BE2C (cell line): ENCODE data around the gene SLC30A9.

Source experiments
- DNase-seq: peaks from one replicate; pipeline ENCODE4 v3.0.0-alpha.2; 2020
- H3K27me3 ChIP-seq: fragments of 250-450 bp; sonication (Bioruptor Pico); 2 replicates; pipeline ENCODE4 v1.5.1; 2020; ENCODE audit warnings: mild to moderate bottlenecking
- H3K36me3 ChIP-seq: fragments of 250-450 bp; sonication (Bioruptor Pico); 2 replicates; pipeline ENCODE4 v1.5.1; 2020; ENCODE audit warnings: mild to moderate bottlenecking
- H3K4me1 ChIP-seq: fragments of 250-450 bp; sonication (Bioruptor Pico); 2 replicates; pipeline ENCODE4 v1.5.1; 2020
- H3K4me3 ChIP-seq: 2 replicates; pipeline ENCODE4 v1.5.1; 2011; ENCODE audit warnings: low read depth, low read length
- H3K9me3 ChIP-seq: fragments of 250-450 bp; sonication (Bioruptor Pico); 2 replicates; pipeline ENCODE4 v1.5.1; 2020
- TF ChIP-seq, protein P1 (sequence below): IDR thresholded peaks from 2 replicates; pipeline ENCODE4 v1.5.1; 2012; ENCODE audit warnings: mild to moderate bottlenecking, low read depth, low read length

SLC30A9 gene

DNA sequence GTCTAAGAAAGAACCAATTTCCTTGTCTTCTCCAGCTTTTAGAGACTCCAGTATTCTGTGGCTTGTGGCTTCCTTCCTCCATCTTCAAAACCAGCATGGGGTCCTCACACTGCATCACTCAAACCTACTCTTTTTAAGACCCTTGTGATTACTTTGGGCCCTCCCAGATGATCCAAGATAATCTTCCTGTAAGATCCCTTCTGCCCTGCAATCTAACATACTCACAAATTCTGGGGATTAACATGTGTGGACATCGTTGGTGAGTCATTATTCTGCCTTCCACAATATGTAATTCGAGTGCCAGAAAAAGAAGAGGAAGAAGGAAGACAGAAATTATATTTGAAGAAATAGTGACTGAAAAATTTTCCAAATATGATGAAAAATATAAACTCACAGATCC is 114.2 kb downstream of the SLC30A9 start:
- Histone ChIP-seq H3K27me3 (no peaks in the 10 kb centered on the region), H3K4me1 (no peaks in the 10 kb centered on the region), H3K9me3 (no peaks in the 10 kb centered on the region), H3K4me3 (no peak overlapping the region), H3K36me3 (peaks cover 5% of the 10 kb centered on the region)
- no peak for DNase-seq
- TF ChIP-seq, protein P1, sequence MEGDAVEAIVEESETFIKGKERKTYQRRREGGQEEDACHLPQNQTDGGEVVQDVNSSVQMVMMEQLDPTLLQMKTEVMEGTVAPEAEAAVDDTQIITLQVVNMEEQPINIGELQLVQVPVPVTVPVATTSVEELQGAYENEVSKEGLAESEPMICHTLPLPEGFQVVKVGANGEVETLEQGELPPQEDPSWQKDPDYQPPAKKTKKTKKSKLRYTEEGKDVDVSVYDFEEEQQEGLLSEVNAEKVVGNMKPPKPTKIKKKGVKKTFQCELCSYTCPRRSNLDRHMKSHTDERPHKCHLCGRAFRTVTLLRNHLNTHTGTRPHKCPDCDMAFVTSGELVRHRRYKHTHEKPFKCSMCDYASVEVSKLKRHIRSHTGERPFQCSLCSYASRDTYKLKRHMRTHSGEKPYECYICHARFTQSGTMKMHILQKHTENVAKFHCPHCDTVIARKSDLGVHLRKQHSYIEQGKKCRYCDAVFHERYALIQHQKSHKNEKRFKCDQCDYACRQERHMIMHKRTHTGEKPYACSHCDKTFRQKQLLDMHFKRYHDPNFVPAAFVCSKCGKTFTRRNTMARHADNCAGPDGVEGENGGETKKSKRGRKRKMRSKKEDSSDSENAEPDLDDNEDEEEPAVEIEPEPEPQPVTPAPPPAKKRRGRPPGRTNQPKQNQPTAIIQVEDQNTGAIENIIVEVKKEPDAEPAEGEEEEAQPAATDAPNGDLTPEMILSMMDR: no peak

DNA sequence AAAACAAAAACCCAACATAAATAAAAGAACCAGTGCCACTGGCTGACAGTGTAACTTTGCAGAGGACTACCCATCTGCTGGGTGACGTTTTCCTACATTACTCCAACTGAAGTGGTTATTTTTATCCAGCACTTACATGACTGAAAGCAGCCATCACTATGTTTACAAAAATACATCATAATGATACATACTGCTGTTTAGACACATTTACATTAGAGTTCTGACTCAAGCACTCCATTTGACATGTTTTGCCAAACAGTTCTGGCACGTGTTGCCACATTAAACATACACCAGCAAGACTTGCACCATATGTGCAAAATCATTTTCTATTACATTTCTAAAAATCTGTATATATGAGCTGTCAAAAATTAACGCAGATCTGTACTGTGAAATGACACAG is 122.5 kb downstream of the SLC30A9 start:
- Histone ChIP-seq H3K4me3 (no peak overlapping the region), H3K36me3 (peaks cover 48% of the 10 kb centered on the region), H3K27me3 (no peaks in the 10 kb centered on the region), H3K9me3 (no peaks in the 10 kb centered on the region), H3K4me1 (no peaks in the 10 kb centered on the region)
- DNase-seq: no peak
- TF ChIP-seq, protein P1: no peak

GRCh38 chr4:42119886-42120285 is 129.6 kb downstream of the SLC30A9 start:
- no peaks in the 10 kb centered on the region for H3K27me3 ChIP-seq
- DNase-seq: no peak
- TF ChIP-seq, protein P1: no peak
- H3K4me3 ChIP-seq: no peak overlapping the region
- no peaks in the 10 kb centered on the region for H3K4me1 ChIP-seq
- peaks cover 79% of the 10 kb centered on the region for H3K36me3 ChIP-seq
- no peaks in the 10 kb centered on the region for H3K9me3 ChIP-seq

GRCh38 chr4:42122237-42122636 is 131.9 kb downstream of the SLC30A9 start:
- TF ChIP-seq, protein P1: no peak
- no peak for DNase-seq
- H3K9me3 ChIP-seq: no peaks in the 10 kb centered on the region
- H3K4me1 ChIP-seq: no peaks in the 10 kb centered on the region
- H3K36me3 ChIP-seq: peaks cover 62% of the 10 kb centered on the region
- no peaks in the 10 kb centered on the region for H3K27me3 ChIP-seq
- H3K4me3 ChIP-seq: no peak overlapping the region

GRCh38 chr4:42123071-42123644 is 132.8 kb downstream of the SLC30A9 start:
- no peak overlapping the region for H3K4me3 ChIP-seq
- no peaks in the 10 kb centered on the region for H3K27me3 ChIP-seq
- TF ChIP-seq, protein P1: no peak
- H3K4me1 ChIP-seq: no peaks in the 10 kb centered on the region
- no peaks in the 10 kb centered on the region for H3K9me3 ChIP-seq
- no peak for DNase-seq
- H3K36me3 ChIP-seq: peaks cover 55% of the 10 kb centered on the region

GRCh38 chr4:42132099-42132498 is 141.8 kb downstream of the SLC30A9 start:
- Histone ChIP-seq H3K36me3 (peaks cover under 1% of the 10 kb centered on the region; the same call in 1 of the 2 replicates), H3K4me3 (no peak overlapping the region), H3K27me3 (no peaks in the 10 kb centered on the region), H3K4me1 (no peaks in the 10 kb centered on the region), H3K9me3 (no peaks in the 10 kb centered on the region)
- no peak for DNase-seq
- TF ChIP-seq, protein P1: no peak
